HG03521 (cell line): Measurements from ENCODE around the gene SLC6A4.
"Not testable (repeated sequence)": the region's sequence is repeated elsewhere in the genome, so short reads cannot be mapped to it uniquely, and the experiment has no call there.

Experiments used
- ATAC-seq: cut with Tn5 transposase; IDR thresholded peaks from one replicate; pipeline ENCODE4 v1.9.1; 2021; ENCODE audit warnings: mild to moderate bottlenecking, moderate library complexity; ENCODE audit not compliant: unreplicated experiment

Gene SLC6A4

GRCh38 chr17:30176855-30177254, 58.6 kb downstream of the SLC6A4 start:
- ATAC-seq: no peak

- ATAC-seq: no peak
These were observed 60.9 kb downstream of the SLC6A4 start for GRCh38 chr17:30174556-30174955.

- ATAC-seq: peak; percentile 73
These were observed 61.8 kb downstream of the SLC6A4 start for GRCh38 chr17:30173649-30174048.

- ATAC-seq: no peak
These were observed 62.9 kb downstream of the SLC6A4 start for GRCh38 chr17:30172560-30172959.

- ATAC-seq: no peak
These were observed 65.0 kb downstream of the SLC6A4 start for GRCh38 chr17:30170415-30170987.

- no peak for ATAC-seq
These were observed 69.5 kb downstream of the SLC6A4 start for GRCh38 chr17:30165960-30166359.

GRCh38 chr17:30165147-30165546, 70.3 kb downstream of the SLC6A4 start:
- no peak for ATAC-seq

- ATAC-seq: no peak
These were observed 71.0 kb downstream of the SLC6A4 start for GRCh38 chr17:30164531-30164930.

- ATAC-seq: no peak
These were observed 73.9 kb downstream of the SLC6A4 start for GRCh38 chr17:30161601-30162000.

GRCh38 chr17:30160419-30161172, 74.9 kb downstream of the SLC6A4 start:
- no peak for ATAC-seq

- no peak for ATAC-seq
These were observed 76.4 kb downstream of the SLC6A4 start for GRCh38 chr17:30158896-30159625.

- ATAC-seq: no peak
These were observed 80.1 kb downstream of the SLC6A4 start for GRCh38 chr17:30155389-30155788.

- no peak for ATAC-seq
These were observed 82.0 kb downstream of the SLC6A4 start for GRCh38 chr17:30153463-30153862.

- ATAC-seq: no peak
These were observed 84.0 kb downstream of the SLC6A4 start for GRCh38 chr17:30151471-30151870.

- ATAC-seq: no peak
These were observed 87.1 kb downstream of the SLC6A4 start for GRCh38 chr17:30148376-30148775.

GRCh38 chr17:30147860-30148259, 87.6 kb downstream of the SLC6A4 start:
- not testable (repeated sequence) for ATAC-seq
